GM18867 (cell line): Measurements from ENCODE around the gene C11orf21.

Experiments
- ATAC-seq: cut with Tn5 transposase; IDR thresholded peaks from one replicate; pipeline ENCODE4 v1.9.1; 2021; ENCODE audit warnings: mild to moderate bottlenecking, moderate library complexity; ENCODE audit not compliant: unreplicated experiment

The C11orf21 gene

DNA sequence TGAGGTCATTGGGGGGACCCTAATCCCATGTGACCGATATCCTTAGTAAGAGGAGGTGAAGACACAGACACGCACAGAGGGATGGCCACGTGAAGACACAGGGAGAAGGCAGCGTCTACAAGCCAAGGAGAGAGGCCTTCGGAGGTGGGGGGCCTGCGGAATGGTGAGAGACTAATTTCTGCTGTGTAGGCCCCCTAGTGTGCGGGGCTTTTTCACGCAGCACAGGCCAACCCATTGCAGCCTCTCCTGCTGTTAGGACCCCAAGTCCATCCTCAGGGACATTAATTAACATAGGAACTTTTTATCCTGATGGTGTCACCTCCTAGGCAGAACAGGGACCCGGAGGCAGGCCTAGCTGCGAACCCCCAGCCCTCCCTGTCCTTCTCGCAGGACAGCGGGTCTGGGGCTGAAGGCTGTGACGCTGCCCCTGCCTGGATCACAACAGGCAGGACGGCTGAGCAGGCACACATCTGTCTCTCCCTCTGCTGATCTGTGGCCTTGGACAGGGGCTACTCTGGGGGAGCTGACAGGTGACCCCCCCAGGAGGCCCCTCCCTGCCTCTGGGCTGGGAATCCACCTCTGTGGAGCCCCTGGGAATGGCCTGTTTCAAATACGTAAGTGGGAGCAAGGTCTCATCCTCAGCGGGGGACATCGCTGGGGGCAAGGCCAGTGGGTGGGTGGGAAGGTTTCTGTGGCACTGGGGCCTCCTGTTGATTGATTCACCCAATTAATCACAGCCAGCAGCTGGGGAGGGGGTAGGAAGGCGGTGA lies 39.2 kb downstream of the C11orf21 start:
- ATAC-seq, result no peak

- no peak for ATAC-seq
Observed at GRCh38 chr11:2261436-2262230, 40.1 kb downstream of the C11orf21 start.

DNA sequence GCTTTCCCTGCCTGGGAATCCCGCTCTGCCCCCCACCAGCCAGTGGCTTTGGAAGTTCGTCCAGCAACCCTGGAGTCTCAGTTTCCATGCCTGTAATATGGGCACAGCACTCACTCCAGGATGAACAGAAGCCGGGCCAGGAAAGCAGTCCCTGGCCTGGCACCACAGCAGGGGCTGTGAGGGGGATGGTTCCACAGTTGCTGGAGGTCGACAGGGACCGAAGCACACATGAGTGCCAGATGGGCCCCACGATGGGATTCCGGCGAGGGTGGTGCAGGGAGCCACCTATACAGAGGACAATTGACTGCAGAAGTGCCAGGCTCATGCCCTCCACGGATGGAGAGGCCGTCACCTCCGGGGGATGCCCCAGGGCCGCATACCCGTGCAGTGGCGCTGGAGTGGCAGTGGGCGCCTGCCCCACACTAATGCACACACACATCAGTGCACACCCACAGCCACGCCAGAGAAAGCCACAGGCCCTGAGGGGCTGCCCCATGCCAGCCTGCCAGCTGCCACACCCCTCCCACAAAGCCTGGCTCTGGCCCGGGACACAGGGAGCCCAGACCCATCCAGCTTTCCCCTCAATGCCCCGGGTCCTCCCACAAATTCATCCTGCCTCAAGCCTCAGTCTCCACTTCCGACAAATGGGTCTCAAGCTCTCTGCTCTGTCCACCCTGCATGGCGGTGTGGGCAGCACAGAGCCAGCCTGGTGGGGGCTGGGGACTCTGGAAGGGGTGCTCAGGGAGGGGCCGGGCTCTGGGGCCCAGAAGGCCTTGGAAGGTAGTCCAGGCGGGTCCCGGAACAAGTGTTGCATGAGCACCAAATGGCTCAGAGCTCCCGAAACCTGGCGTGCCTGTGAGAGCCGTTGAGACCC lies 41.0 kb downstream of the C11orf21 start:
- no peak for ATAC-seq

- ATAC-seq, result no peak
Observed at GRCh38 chr11:2259897-2260451, 41.7 kb downstream of the C11orf21 start.

DNA sequence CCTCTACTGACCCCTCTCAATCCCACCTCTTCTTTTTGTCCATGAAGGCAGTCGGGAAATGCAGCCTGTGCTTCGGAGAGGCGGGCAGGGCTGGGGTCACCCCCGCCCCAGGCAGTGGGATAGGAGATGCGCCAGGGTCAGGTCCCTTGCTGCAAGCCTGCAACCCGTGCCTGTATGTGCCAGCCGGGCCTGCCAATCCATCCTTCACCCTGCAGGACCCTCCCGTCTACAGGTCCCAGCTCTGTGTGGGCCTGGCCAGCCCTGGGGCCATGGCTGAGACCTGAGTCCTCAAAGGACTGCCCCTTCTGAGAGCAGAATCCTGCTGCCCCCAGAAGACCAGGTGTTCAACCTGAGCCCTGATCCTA lies 42.3 kb downstream of the C11orf21 start:
- no peak for ATAC-seq

DNA sequence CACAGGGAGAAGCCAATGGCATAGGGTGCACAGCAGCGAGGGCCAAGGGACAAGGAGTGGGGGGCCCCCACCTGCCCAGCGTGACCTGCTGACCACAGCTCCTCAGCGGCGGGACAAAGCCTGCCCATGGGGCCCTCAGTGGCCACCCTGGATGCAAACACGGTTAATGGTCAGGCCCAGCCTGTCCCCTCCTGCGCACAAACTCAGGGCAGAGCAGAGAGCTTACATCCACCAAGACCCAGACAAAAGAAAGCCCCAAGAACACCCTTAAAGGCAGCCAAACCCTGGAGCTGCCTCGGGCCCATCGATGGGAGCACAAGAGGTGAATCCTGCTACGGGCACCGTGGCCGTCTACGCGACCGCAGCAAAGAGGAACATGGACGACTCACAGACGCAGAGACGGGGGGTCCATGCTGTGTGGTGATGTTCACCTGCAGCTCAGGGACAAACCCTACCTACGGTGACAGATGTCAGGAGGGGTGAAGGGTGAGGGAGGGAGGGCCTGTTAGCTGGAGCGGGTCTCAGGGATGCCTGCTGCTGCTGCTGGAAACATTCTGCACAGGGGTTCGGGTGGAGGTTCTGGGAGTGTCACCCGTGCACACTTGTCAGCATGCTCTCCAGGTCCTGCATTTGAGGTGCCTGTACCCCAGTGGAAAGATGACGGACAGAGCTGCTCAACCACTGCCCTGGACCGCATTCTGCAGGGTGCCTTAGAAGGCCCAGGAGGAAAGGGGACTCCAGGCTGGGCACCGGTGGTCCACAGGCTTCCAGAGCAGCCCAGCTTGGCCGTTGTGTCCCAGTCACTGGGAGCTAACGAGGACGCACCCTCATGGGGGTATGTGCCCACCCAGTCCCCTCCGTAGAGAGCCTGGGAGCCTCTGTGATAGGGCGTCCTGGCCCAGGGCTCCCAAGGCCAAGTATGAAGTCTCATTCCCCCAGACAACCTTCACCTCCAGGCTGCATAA lies 42.9 kb downstream of the C11orf21 start:
- ATAC-seq, result no peak

DNA sequence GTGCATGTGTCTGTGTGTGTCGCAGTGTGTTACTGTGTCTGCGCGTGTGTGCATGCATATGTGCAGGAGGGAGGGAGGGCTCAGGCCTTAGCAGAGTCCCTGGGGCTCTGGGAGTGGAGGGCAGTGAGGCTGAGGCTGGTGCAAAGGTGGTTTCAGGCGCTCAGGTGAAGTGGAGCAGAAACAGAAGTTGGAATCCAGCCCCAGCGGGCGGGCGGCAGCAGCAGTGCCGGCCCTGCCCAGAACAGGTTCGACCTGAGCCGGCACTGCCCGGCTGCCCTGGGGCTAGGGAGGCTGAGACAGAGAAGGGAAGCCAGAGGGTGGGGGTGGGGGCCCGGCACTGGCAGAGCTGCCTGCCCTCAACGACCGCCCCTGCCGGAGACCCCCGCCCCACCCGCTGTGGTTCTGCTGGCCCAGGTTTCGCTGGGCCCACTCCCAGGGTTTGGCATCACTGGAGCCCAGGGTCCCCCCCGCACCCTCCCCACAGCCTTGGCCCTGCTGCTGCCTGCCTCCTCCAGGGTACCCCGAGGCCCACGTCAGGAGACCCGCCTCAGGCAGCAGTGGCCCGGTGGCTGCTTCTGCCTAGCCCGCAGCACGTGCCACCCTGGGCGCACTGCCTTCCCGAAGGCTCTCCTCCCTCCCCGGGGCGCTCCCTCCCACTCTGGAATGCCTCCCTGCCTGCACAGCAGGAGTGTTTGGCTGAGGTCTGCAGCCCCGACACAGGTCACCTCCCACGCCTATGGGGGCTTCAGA lies 44.6 kb downstream of the C11orf21 start:
- ATAC-seq, result no peak

DNA sequence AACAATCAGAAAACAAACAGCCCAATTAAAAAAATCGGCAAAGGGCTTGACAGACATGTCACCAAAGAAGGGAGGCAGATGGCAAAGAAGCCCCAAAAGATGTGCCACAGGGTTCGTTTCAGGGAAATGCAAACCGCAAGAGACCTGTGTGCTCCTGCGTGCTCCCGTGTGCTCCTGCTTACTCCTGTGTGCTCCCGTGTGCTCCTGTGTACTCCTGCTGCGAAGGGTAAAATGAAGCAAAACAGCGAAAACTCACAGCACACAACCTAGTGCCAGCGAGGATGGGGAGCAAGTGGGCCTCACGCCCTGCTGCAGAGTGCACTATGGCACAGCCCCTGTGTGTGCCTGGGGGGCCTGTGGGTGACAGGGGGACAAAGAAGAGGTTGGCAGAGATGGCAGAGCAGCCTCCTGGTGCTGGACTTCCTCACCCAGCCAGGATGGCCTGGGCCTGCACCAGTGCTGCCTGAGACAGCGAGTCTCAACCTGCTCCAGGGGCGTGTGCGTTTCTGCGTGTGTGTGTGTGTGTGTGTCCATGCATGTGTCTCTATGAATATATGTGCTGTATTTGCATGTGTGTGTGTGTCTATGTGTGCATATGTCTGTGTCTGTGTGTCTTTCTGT lies 45.3 kb downstream of the C11orf21 start:
- ATAC-seq, result no peak

GRCh38 chr11:2252018-2252417 lies 49.7 kb downstream of the C11orf21 start:
- no peak for ATAC-seq

DNA sequence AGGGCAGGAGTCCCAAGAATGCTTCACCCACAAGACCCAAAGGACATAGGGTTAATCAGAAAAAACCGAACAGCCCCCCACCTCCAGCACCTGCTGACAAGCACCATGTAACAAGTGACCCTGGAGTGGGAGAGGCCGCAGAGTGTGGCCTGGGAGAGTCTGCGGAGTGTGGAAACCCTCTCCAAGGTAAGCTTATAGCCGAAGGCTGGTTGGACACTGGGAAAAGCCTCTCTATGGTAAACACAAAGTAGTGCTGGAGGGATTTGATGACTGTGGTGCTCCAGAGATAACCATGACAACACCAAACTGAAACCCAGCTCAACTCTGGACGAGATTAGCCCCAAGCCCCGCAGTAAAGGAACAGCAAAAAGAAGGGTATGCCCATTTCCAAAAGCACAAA lies 50.6 kb downstream of the C11orf21 start:
- no peak for ATAC-seq

GRCh38 chr11:2250485-2250884 lies 51.2 kb downstream of the C11orf21 start:
- ATAC-seq, result no peak

DNA sequence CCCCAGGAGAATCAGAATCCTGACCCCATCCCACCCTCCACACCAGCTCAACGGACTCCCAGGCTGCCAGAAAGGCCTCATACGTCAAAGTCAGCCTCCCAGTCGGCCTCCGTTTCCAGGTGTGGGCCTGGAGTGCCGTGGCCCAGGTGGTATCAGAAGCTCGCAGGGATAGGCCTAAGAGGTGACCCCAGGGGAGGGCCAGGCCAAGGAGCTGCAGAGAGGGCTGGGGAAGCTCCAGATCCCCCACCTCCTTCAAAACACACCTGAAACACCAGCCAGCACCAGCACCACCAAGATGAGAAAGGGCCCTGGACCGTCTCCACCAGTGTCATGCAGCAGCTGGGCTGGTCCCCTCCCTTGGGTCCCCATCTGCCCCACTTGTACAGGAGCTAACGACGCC lies 51.7 kb downstream of the C11orf21 start:
- ATAC-seq, result no peak

GRCh38 chr11:2249189-2249916 lies 52.4 kb downstream of the C11orf21 start:
- no peak for ATAC-seq

DNA sequence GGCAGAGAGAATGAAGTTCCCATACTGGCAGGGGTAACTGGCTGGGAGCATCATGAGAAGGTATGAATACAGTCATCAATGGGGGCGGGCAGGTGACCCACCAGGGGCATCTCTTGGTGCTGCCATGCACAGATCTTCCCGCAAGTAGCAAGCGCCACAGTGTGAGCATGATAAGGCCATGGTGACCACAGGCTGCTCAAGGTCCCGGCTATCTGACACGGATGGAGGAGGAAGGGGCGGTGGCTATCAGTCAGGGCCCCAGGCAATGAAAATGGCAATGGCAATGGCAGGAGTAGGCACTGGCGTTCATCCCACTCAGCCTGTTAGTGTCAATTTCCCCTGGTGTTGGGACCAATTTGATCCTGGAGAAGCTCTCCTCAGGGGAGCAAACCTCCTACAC lies 53.0 kb downstream of the C11orf21 start:
- ATAC-seq, result no peak

DNA sequence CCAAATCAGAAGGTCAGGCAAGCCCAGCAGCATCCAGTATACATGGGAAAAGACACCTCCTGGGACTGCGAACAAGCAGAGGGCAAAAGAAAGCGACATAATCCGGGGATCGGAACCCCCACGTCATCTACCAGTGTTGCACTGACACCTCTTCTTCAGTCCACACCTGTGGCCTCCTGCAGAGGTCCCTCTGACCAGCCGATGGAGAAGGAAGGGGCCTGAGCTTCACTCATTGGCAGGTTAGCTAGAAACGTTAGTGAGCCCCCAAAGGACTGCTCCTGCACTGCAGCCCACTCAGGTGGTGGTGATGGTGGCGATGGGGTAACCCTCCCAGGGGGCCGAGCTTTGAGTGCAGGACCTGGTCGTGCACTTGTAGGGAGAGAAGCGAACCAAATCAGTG lies 53.5 kb downstream of the C11orf21 start:
- no peak for ATAC-seq

DNA sequence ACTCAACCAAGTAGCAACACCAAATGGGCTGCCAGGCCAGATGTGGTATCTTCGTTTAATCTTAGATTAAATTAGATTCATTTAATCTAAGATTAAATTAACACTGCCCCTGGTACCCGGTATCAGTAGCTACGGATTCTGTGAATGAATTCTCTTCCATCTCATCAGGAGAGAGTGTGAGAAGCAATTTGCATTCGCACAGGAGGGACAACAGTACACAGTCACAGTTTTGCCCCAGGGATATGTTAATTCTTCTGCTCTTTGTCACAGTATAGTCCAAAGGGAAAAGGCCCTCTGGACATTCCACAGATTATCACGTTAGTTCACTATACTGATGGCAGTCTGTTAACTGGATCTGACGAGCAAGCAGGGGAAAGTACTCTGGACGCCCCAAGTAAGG lies 54.2 kb downstream of the C11orf21 start:
- ATAC-seq, result no peak
